ENCODE measurements around the gene TBX18.

- no peak for TF ChIP-seq TCF3 (IDR thresholded peaks at IDR 0.05; ENCODE audit: borderline replicate concordance, insufficient read depth, low read depth, low read length)
- no peak for TF ChIP-seq POLR2A (IDR thresholded peaks at IDR 0.05; ENCODE audit: low read depth, low read length)
- TF ChIP-seq TBL1XR1 (IDR thresholded peaks at IDR 0.05; ENCODE audit: low read depth, low read length) = no peak
- TF ChIP-seq CTCF (IDR thresholded peaks at IDR 0.05 in 2 of 3, conservative IDR thresholded peaks at IDR 0.05 in 1 of 3; ENCODE audit: control insufficient read depth in 2 of 3, extremely low read depth in 1 of 3, insufficient read depth in 1 of 3, low read depth in 3 of 3, low read length in 3 of 3) = no peak
- TF ChIP-seq CHD4 (IDR thresholded peaks at IDR 0.05) = no peak
- no peak for TF ChIP-seq SMC3 (IDR thresholded peaks at IDR 0.05; ENCODE audit: borderline replicate concordance, low read length)
- no peak for TF ChIP-seq BMI1 (IDR thresholded peaks at IDR 0.05; ENCODE audit: borderline replicate concordance)
- no peak for TF ChIP-seq EP300 (IDR thresholded peaks at IDR 0.05; ENCODE audit: borderline replicate concordance in 1 of 2, control insufficient read depth in 1 of 2, low read depth in 2 of 2, low read length in 2 of 2)
- no peak for TF ChIP-seq EGR1 (IDR thresholded peaks at IDR 0.05; ENCODE audit: borderline replicate concordance in 1 of 2, low read depth in 2 of 2, low read length in 2 of 2)
- TF ChIP-seq ATF3 (IDR thresholded peaks at IDR 0.05; ENCODE audit: borderline replicate concordance, extremely low read depth, low read depth, low read length) = no peak
- TF ChIP-seq FOXM1 (IDR thresholded peaks at IDR 0.05; ENCODE audit: low read depth, low read length) = no peak
- no peak for TF ChIP-seq SP1 (IDR thresholded peaks at IDR 0.05; ENCODE audit: low read depth, low read length)
Measured at GRCh38 chr6:84801250-84801649, 36.9 kb upstream of the TBX18 start.

Data from GM12878 (cell line).